Chondrocyte (in vitro differentiated cells): ENCODE results near the gene ITIH4. TPM values are rescaled to one million over a fixed set of nuclear protein-coding genes. Genes with fewer than 3 reads are reported as not detected.

Experiments
- DNase-seq: peaks from one replicate; pipeline ENCODE4 v3.0.0; 2021; ENCODE audit warnings: mixed read lengths, low spot score
- H3K27ac Mint-ChIP-seq: one replicate; pipeline ENCODE4 v1.8.0; 2021; ENCODE audit warnings: mild to moderate bottlenecking, moderate library complexity, mixed read lengths; ENCODE audit not compliant: unreplicated experiment
- H3K27me3 Mint-ChIP-seq: 2 replicates; pipeline ENCODE4 v1.8.0; 2021; ENCODE audit warnings: low read depth, mixed read lengths
- H3K36me3 Mint-ChIP-seq: 2 replicates; pipeline ENCODE4 v1.8.0; 2021; ENCODE audit warnings: low read depth, mixed read lengths
- H3K4me1 Mint-ChIP-seq: 2 replicates; pipeline ENCODE4 v1.8.0; 2021; ENCODE audit warnings: low read depth, mild to moderate bottlenecking, mixed read lengths
- H3K4me3 Mint-ChIP-seq: one replicate; pipeline ENCODE4 v1.8.0; 2021; ENCODE audit warnings: mild to moderate bottlenecking, moderate library complexity, mixed read lengths; ENCODE audit not compliant: unreplicated experiment
- H3K9me3 Mint-ChIP-seq: 2 replicates; pipeline ENCODE4 v1.8.0; 2021; ENCODE audit warnings: low read depth, mixed read lengths
- long read RNA-seq: library from polyadenylated mRNA; stranded (forward); transcript quantifications from one replicate; pipeline ENCODE4 v2.0.0, GENCODE V29; 2021
- total RNA-seq: library from RNA; stranded (reverse); gene quantifications from 3 replicates; pipeline ENCODE4 v1.2.1, GENCODE V29; 2021
- TF ChIP-seq, protein P1 (sequence below): fragments of 200-600 bp; sonication (generic); IDR thresholded peaks from 2 replicates; pipeline ENCODE4 v1.5.0; 2021; ENCODE audit warnings: antibody characterized with exemption, mild to moderate bottlenecking, moderate library complexity

ITIH4 gene
- total RNA-seq, result 5.2 to 8.3 TPM (median 6.3 TPM) in 3 replicates
- long read RNA-seq, partial matches to known transcripts, result 0 of 1 reads
- long read RNA-seq, other reads (novel, unspliced or antisense), result 1 of 1 reads

DNA sequence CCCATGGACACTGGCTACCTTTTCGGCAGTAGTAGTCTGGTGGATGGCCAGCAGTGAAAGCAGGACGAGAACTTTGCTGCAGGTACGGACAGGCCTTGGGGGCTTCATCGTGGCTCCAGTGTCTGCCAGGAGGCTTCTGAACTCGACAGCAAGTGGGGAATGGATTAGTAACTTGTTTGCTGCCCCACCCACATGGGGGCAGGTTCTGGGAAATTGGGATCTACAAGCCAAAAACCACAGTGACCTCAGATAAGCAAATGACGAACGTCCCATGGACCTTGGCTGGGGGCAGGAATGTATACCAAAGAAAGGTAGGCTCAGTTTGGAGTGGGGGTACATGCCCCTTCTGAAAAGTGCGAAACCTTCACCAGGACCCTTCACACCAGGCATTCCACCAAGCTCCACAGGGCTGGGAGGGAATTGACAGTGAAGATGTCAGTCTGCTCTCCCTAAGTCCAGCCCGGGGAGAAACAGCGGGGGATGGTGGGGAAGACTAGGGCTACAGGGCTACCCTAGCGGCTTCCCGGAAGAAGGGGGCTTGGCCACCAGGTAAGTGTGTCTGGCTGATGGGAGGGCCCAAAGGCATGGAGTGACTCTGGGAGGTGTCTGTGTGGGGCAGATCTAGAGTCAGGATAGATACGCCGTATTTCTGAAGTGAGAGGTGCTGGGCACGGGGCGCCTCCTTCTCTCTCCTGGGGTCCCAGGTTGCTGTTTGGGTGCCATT lies at the start of gene ITIH4:
ITIH4 (minus strand) TSS at position 138 of the 724 bp plus-strand sequence; CDS start at position 108, 30 bp downstream.
- Mint-ChIP-seq H3K27ac (peak within 1 kb of the TSS; percentile 93), H3K4me1 (peaks cover 50% of the 10 kb centered on the region), H3K36me3 (peaks cover 2% of the 10 kb centered on the region), H3K27me3 (no peaks in the 10 kb centered on the region), H3K9me3 (no peaks in the 10 kb centered on the region), H3K4me3 (no peak within 1 kb of the TSS)
- no peak for DNase-seq
- TF ChIP-seq, protein P1, sequence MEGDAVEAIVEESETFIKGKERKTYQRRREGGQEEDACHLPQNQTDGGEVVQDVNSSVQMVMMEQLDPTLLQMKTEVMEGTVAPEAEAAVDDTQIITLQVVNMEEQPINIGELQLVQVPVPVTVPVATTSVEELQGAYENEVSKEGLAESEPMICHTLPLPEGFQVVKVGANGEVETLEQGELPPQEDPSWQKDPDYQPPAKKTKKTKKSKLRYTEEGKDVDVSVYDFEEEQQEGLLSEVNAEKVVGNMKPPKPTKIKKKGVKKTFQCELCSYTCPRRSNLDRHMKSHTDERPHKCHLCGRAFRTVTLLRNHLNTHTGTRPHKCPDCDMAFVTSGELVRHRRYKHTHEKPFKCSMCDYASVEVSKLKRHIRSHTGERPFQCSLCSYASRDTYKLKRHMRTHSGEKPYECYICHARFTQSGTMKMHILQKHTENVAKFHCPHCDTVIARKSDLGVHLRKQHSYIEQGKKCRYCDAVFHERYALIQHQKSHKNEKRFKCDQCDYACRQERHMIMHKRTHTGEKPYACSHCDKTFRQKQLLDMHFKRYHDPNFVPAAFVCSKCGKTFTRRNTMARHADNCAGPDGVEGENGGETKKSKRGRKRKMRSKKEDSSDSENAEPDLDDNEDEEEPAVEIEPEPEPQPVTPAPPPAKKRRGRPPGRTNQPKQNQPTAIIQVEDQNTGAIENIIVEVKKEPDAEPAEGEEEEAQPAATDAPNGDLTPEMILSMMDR, result no peak

DNA sequence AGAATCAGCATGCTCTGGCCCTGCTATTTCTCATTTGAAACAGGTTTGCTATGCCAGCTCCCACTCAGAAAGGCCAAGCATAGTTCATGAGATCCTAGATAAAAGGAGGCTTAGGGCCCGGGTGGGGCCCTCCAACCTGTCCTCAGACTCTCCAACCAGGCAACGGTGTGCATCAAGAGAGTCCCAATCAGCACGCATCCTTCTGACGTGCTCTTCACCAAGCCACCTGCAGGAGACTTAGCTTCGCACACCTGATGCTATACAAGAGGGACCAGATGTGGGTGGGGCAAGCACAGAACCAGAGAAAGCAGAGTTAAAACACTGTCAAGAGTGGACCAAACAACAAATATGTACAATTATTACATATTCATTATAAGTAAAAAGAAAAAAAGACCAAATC lies 49.6 kb upstream of the ITIH4 start:
- DNase-seq, result no peak
- Mint-ChIP-seq H3K4me1 (peaks cover 3% of the 10 kb centered on the region), H3K4me3 (no peak overlapping the region), H3K27me3 (no peaks in the 10 kb centered on the region), H3K9me3 (peaks cover 3% of the 10 kb centered on the region), H3K27ac (no peak overlapping the region), H3K36me3 (peaks cover 8% of the 10 kb centered on the region)
- TF ChIP-seq, protein P1, result no peak

DNA sequence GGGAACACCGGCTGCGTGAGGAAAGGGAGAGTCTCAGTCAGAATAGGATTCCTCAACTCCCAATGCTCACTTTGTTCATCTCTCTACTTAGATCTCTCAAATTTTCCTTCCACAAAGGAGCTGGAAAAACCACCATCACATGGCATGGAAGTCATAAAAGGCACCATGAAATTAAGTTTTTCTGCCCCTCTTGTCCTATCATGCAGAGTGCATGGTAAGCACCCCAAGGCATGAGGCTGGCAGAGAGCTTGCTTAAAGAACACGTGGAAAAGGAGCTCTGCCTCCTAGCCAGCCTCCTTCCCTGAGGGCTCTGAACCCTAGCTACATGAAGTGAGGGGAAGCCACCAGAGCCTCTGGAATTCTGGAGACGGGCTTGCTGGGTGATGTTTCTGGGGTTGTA lies 49.1 kb upstream of the ITIH4 start:
- TF ChIP-seq, protein P1, result no peak
- peaks cover 6% of the 10 kb centered on the region for H3K4me1 Mint-ChIP-seq
- no peak overlapping the region for H3K27ac Mint-ChIP-seq
- no peaks in the 10 kb centered on the region for H3K9me3 Mint-ChIP-seq
- H3K27me3 Mint-ChIP-seq, result no peaks in the 10 kb centered on the region
- DNase-seq, result no peak
- no peak overlapping the region for H3K4me3 Mint-ChIP-seq
- H3K36me3 Mint-ChIP-seq, result peaks cover 3% of the 10 kb centered on the region

DNA sequence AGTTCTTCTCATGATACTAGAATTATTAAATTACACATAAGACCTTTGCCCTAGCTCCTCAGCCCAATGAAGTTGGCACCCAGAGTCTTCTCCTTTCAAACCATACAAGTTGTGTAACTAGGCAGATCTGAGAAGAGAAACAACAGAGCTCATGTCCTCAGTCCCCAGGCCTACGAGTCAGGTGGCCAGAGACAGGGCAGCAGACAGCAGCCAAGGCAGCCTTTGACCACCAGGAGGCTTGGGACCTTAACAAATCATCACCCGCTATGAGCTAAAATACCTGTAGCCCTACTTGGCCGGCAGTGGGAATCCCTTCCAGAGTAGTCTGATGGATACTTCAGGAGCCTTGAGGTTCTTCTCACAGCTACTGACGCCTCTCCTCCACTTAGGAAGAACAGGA lies 48.6 kb upstream of the ITIH4 start:
- TF ChIP-seq, protein P1, result no peak
- no peaks in the 10 kb centered on the region for H3K9me3 Mint-ChIP-seq
- H3K27ac Mint-ChIP-seq, result no peak overlapping the region
- DNase-seq, result no peak
- peaks cover 10% of the 10 kb centered on the region for H3K4me1 Mint-ChIP-seq
- no peaks in the 10 kb centered on the region for H3K27me3 Mint-ChIP-seq
- H3K4me3 Mint-ChIP-seq, result no peak overlapping the region
- H3K36me3 Mint-ChIP-seq, result peaks cover 3% of the 10 kb centered on the region

DNA sequence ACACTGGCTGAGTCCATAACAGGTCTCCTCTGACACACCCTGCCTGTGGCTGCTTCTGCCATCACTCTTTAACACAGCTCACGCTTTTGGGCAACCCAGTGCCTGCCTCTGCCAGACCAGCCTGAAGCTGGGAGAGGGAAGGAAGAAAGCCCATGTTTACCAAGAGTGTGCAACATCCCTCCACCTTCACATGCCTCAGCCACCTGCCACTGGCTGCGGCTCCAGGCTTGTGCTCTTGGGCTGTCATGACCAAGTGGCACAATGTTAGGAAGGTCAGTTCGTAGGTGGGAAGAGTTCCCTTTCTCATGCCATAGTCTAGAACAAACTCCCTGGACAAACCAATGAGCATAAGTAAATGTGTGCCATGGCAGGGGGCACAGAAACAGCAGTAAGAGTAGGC lies 46.6 kb upstream of the ITIH4 start:
- Mint-ChIP-seq H3K9me3 (no peaks in the 10 kb centered on the region), H3K4me3 (no peak overlapping the region), H3K27ac (no peak overlapping the region), H3K4me1 (peaks cover 15% of the 10 kb centered on the region), H3K36me3 (peaks cover 3% of the 10 kb centered on the region), H3K27me3 (no peaks in the 10 kb centered on the region)
- TF ChIP-seq, protein P1, result no peak
- DNase-seq, result no peak
